OCI-LY1 (cell line): ENCODE measurements around the gene PXDC1.

Experiments
- H2AFZ ChIP-seq: fragments of 200-600 bp; sonication (generic), shearing (Covaris generic); 2 replicates; pipeline ENCODE4 v1.6.0; 2014; ENCODE audit warnings: antibody characterized with exemption, mild to moderate bottlenecking, low read length
- H3F3A ChIP-seq: fragments of 200-600 bp; sonication (generic), shearing (Covaris generic); 2 replicates; pipeline ENCODE4 v1.6.0; 2014; ENCODE audit warnings: mild to moderate bottlenecking, antibody characterized with exemption, low read length, moderate library complexity; ENCODE audit not compliant: insufficient read depth
- H3K27ac ChIP-seq: fragments of 200-600 bp; sonication (generic); 2 replicates; pipeline ENCODE4 v1.5.1; 2014; ENCODE audit warnings: low read length, mixed run types, mild to moderate bottlenecking, low read depth; ENCODE audit not compliant: poor library complexity, severe bottlenecking
- H3K27me3 ChIP-seq: fragments of 200-600 bp; sonication (generic); 2 replicates; pipeline ENCODE4 v1.6.0; 2014; ENCODE audit warnings: antibody characterized with exemption, mild to moderate bottlenecking, low read length, moderate library complexity; ENCODE audit not compliant: insufficient read depth
- H3K36me3 ChIP-seq: fragments of 200-600 bp; sonication (generic); 2 replicates; pipeline ENCODE4 v1.6.1; 2014; ENCODE audit warnings: mild to moderate bottlenecking, antibody characterized with exemption, low read length, moderate library complexity, mixed read lengths; ENCODE audit not compliant: insufficient read depth
- H3K4me1 ChIP-seq: fragments of 200-600 bp; sonication (generic); 2 replicates; pipeline ENCODE4 v1.5.1; 2014; ENCODE audit warnings: mild to moderate bottlenecking, low read length, moderate library complexity; ENCODE audit not compliant: insufficient read depth, severe bottlenecking
- H3K4me2 ChIP-seq: fragments of 200-600 bp; sonication (generic), shearing (Covaris generic); 2 replicates; pipeline ENCODE4 v1.6.1; 2014; ENCODE audit warnings: low read length
- H3K4me3 ChIP-seq: fragments of 200-600 bp; sonication (generic); 2 replicates; pipeline ENCODE4 v1.5.1; 2014; ENCODE audit warnings: low read length, low read depth, mild to moderate bottlenecking, mixed read lengths; ENCODE audit not compliant: poor library complexity, severe bottlenecking
- H3K79me2 ChIP-seq: fragments of 200-600 bp; shearing (Covaris generic); 2 replicates; pipeline ENCODE4 v1.6.1; 2016; ENCODE audit warnings: mixed run types, low read length, mixed read lengths; ENCODE audit not compliant: insufficient read depth
- H3K9ac ChIP-seq: fragments of 200-600 bp; sonication (generic), shearing (Covaris generic); 2 replicates; pipeline ENCODE4 v1.6.1; 2014; ENCODE audit warnings: mild to moderate bottlenecking, low read length, mixed read lengths
- H3K9me2 ChIP-seq: fragments of 200-600 bp; sonication (generic), shearing (Covaris generic); 2 replicates; pipeline ENCODE4 v1.6.1; 2014; ENCODE audit warnings: low read depth, mild to moderate bottlenecking, low read length, mixed read lengths
- H3K9me3 ChIP-seq: fragments of 200-600 bp; shearing (Covaris generic); 2 replicates; pipeline ENCODE4 v1.6.1; 2014; ENCODE audit warnings: low read length, mixed read lengths
- H4K20me1 ChIP-seq: fragments of 200-600 bp; sonication (generic), shearing (Covaris generic); 2 replicates; pipeline ENCODE4 v1.6.0; 2016; ENCODE audit warnings: mild to moderate bottlenecking, low read length; ENCODE audit not compliant: insufficient read depth
- EZH2 ChIP-seq: fragments of 200-600 bp; sonication (generic), shearing (Covaris generic); IDR thresholded peaks from 2 replicates; pipeline ENCODE4 v1.8.0; 2017; ENCODE audit warnings: borderline replicate concordance, mixed run types, mild to moderate bottlenecking, antibody characterized with exemption, low read length, moderate library complexity, mixed read lengths
- TF ChIP-seq, protein P1 (sequence below): fragments of 200-600 bp; sonication (generic), shearing (Covaris generic); IDR thresholded peaks from 2 replicates; pipeline ENCODE4 v1.5.1; 2017; ENCODE audit warnings: mild to moderate bottlenecking, antibody characterized with exemption, low read length, moderate library complexity, mixed read lengths

The PXDC1 gene

DNA sequence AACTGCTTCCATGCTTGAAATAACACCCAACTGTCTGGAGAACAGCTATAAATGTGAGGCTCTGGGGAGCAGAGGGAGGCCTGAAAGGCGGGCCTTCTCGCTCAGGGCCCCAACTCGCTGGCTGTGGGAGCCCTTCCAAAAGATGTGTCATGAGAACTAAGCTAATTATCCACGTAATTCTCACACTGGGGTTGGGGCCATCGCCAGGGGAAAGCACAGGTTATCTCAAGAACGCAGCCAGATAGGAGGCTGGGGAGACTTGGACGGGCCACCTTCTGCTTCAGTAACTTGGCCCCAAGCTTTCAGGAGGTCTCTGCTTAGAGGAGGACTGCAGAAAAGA, 1.6 kb downstream of the PXDC1 start:
- Histone ChIP-seq H4K20me1 (no peaks in the 10 kb centered on the region), H3K9ac (no peak overlapping the region), H3K79me2 (no peaks in the 10 kb centered on the region), H3K27ac (no peak overlapping the region), H3K4me1 (no peaks in the 10 kb centered on the region), H3K4me3 (no peak overlapping the region), H3K36me3 (no peaks in the 10 kb centered on the region), H3K27me3 (no peaks in the 10 kb centered on the region; the same call in 1 of the 2 replicates), H3K9me2 (no peaks in the 10 kb centered on the region), H3F3A (no peaks in the 10 kb centered on the region), H2AFZ (no peak overlapping the region), H3K4me2 (no peak overlapping the region), H3K9me3 (no peaks in the 10 kb centered on the region)
- TF ChIP-seq EZH2 = no peak
- TF ChIP-seq, protein P1, sequence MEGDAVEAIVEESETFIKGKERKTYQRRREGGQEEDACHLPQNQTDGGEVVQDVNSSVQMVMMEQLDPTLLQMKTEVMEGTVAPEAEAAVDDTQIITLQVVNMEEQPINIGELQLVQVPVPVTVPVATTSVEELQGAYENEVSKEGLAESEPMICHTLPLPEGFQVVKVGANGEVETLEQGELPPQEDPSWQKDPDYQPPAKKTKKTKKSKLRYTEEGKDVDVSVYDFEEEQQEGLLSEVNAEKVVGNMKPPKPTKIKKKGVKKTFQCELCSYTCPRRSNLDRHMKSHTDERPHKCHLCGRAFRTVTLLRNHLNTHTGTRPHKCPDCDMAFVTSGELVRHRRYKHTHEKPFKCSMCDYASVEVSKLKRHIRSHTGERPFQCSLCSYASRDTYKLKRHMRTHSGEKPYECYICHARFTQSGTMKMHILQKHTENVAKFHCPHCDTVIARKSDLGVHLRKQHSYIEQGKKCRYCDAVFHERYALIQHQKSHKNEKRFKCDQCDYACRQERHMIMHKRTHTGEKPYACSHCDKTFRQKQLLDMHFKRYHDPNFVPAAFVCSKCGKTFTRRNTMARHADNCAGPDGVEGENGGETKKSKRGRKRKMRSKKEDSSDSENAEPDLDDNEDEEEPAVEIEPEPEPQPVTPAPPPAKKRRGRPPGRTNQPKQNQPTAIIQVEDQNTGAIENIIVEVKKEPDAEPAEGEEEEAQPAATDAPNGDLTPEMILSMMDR = no peak

DNA sequence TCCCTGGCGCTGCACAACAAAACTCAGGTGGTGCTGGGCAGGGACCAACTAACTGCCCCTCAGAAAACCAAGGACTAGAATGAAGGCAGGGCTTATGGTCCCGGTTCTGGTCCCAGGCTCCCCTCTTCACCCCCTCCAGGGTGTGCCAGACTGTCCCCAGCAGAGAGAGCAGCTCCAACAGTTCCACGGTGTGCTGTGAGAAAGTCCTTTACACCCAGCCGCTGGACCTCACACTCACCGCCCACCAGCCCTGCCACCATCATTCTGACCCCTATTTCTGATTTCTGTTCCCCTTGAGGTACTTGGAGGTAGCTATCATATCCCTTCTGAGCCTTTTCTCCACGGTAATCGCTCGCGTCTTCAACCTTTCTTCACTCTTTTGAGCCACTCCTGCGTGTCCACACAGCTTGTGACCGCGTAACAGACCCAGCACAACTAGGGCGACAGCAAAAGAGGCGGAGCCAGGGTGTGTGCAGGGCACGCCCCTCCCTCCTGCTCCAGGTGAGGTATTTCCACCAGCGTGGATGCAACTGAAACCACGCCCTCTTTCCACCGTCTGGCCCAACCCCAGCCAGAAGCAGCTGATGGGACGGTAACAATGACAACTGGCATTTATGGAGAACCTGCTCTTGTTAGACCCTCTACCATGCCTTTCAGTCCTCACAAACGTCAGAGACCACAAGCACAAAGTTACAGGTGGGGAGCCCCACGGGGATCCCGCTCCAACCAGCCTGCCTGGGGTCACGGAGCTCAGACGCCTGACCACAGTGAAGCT, 2.3 kb downstream of the PXDC1 start:
- H3K4me1 ChIP-seq = no peaks in the 10 kb centered on the region
- no peaks in the 10 kb centered on the region for H3K36me3 ChIP-seq
- no peaks in the 10 kb centered on the region for H3F3A ChIP-seq
- H3K4me2 ChIP-seq = no peak overlapping the region
- no peak overlapping the region for H2AFZ ChIP-seq
- H3K9ac ChIP-seq = no peak overlapping the region
- no peaks in the 10 kb centered on the region for H3K9me2 ChIP-seq
- no peaks in the 10 kb centered on the region for H3K9me3 ChIP-seq
- H3K4me3 ChIP-seq = no peak overlapping the region
- no peak overlapping the region for H3K27ac ChIP-seq
- no peaks in the 10 kb centered on the region; the same call in 1 of the 2 replicates for H3K27me3 ChIP-seq
- H4K20me1 ChIP-seq = no peaks in the 10 kb centered on the region
- no peaks in the 10 kb centered on the region for H3K79me2 ChIP-seq
- TF ChIP-seq, protein P1 = no peak

DNA sequence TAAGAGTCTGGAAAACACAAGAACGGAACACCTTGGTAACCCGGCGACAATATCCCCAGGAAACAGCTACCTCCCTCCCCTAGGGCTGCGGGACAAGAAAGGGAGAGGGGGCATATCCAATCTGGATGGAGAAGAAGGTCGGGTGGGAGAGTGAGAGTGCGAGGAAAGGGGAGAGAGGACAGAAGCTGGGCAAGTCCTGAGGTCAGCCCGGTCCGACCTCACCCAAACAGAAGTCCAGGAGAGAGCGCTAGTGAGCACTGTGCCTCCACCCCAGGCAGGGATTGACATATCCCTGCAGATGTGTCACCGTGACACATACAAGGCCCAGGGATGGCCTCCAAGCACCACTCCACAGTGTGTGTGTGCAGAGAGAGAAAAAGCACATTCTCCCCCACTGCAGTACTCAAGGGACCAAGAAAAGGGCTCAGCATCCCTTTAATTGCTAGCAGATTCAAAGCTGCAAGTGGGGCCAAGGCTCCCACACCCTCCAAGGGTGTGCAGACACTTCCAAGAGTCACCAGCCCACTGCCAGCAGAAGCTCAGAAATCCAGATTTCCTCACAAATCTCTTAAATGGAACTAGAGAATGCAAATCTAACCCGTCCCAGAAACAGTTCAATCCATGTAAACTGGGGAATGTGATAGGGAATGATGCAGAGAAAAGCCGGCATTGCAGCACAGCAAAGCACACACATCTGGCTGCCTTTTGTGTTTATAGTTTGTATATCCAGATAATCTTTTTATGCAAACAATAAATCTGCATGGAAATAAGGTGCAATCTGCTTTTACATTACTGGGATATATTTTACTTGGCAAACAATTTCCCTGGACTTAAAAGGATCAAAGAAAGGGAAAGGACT, 3.1 kb downstream of the PXDC1 start:
- no peak overlapping the region for H3K4me2 ChIP-seq
- no peaks in the 10 kb centered on the region for H3K4me1 ChIP-seq
- no peak overlapping the region for H2AFZ ChIP-seq
- no peak overlapping the region for H3K4me3 ChIP-seq
- H3K79me2 ChIP-seq = no peaks in the 10 kb centered on the region
- H3K36me3 ChIP-seq = no peaks in the 10 kb centered on the region
- no peaks in the 10 kb centered on the region; the same call in 1 of the 2 replicates for H3K27me3 ChIP-seq
- H3K9ac ChIP-seq = no peak overlapping the region
- no peaks in the 10 kb centered on the region for H3F3A ChIP-seq
- TF ChIP-seq, protein P1 = peak; percentile 57
- no peak for TF ChIP-seq EZH2
- H3K9me2 ChIP-seq = no peaks in the 10 kb centered on the region
- no peaks in the 10 kb centered on the region for H4K20me1 ChIP-seq
- no peak overlapping the region for H3K27ac ChIP-seq
- no peaks in the 10 kb centered on the region for H3K9me3 ChIP-seq
